Measurements from ENCODE around the gene FHAD1.

FHAD1 gene

GRCh38 chr1:15205586-15206346 is 41.3 kb upstream of the FHAD1 start:
- no peak for DNase-seq (ENCODE audit: low read depth, low spot score)
- TF ChIP-seq CTCF (IDR thresholded peaks at IDR 0.05; ENCODE audit: low read depth, low read length) = no peak
- in situ Hi-C loops (cut with HindIII; ENCODE audit: low sequenced_read_pairs) = no loop called here
- H3K4me3 ChIP-seq (ENCODE audit: low read depth, low read length) = no peak overlapping the region

- in situ Hi-C loops (cut with HindIII; ENCODE audit: low sequenced_read_pairs) = no loop called here
- no peak for DNase-seq (ENCODE audit: low read depth, low spot score)
- H3K4me3 ChIP-seq (ENCODE audit: low read depth, low read length) = no peak overlapping the region
- TF ChIP-seq CTCF (IDR thresholded peaks at IDR 0.05; ENCODE audit: low read depth, low read length) = no peak
Observed at GRCh38 chr1:15206418-15207030, 40.5 kb upstream of the FHAD1 start.

- in situ Hi-C loops (cut with HindIII; ENCODE audit: low sequenced_read_pairs) = no loop called here
Observed at GRCh38 chr1:15207031-15207828, 39.8 kb upstream of the FHAD1 start.

DNA sequence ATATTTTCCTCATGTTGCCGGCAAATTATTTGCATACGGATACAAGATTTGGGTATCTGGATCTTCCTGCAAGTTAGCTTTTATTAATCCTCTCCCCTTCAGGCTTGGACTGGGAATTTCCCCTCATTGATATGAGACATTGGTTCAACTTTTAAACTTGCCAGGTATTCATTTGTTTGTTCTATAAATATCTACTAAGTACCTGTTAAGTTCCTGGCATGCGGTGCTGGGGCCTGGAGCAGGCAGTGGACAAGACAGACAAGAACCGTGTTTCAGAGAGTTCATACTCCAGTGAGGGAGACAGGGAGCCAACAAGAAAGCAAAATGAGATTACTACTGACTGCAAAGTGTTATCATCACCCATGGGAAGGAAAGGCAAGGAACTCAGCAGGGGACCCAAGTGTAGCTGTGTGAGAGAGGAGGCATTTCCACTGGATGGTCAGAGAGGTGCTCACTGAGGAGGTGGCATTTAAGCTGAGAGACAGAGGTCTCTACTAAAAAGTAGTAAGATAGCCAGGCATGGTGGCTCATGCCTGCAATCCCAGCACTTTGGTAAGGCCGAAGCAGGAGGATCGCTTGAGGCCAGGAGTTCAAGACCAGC is 39.1 kb upstream of the FHAD1 start:
- TF ChIP-seq CTCF (IDR thresholded peaks at IDR 0.05; ENCODE audit: low read depth, low read length) = no peak
- DNase-seq (ENCODE audit: low read depth, low spot score) = no peak
- in situ Hi-C loops (cut with HindIII; ENCODE audit: low sequenced_read_pairs) = no loop called here
- no peak overlapping the region for H3K4me3 ChIP-seq (ENCODE audit: low read depth, low read length)

More at GRCh38 chr1:15207031-15207828, 39.8 kb upstream of the FHAD1 start:
- H3K4me3 ChIP-seq (ENCODE audit: low read depth, low read length) = no peak overlapping the region
- TF ChIP-seq CTCF (IDR thresholded peaks at IDR 0.05; ENCODE audit: low read depth, low read length) = no peak
- no peak for DNase-seq (ENCODE audit: low read depth, low spot score)

GRCh38 chr1:15210651-15211375 is 36.2 kb upstream of the FHAD1 start:
- TF ChIP-seq CTCF (IDR thresholded peaks at IDR 0.05; ENCODE audit: low read depth, low read length) = no peak
- no peak overlapping the region for H3K4me3 ChIP-seq (ENCODE audit: low read depth, low read length)
- no peak for DNase-seq (ENCODE audit: low read depth, low spot score)
- in situ Hi-C loops (cut with HindIII; ENCODE audit: low sequenced_read_pairs) = no loop called here

- TF ChIP-seq CTCF (IDR thresholded peaks at IDR 0.05; ENCODE audit: low read depth, low read length) = no peak
- in situ Hi-C loops (cut with HindIII; ENCODE audit: low sequenced_read_pairs) = no loop called here
- DNase-seq (ENCODE audit: low read depth, low spot score) = no peak
- no peak overlapping the region for H3K4me3 ChIP-seq (ENCODE audit: low read depth, low read length)
Observed at GRCh38 chr1:15211424-15211823, 35.6 kb upstream of the FHAD1 start.
